ENCODE results near the gene TMCC2.
"Not testable (repeated sequence)": the region's sequence is repeated elsewhere in the genome, so short reads cannot be mapped to it uniquely, and the experiment has no call there.

TMCC2 gene

GRCh38 chr1:205227584-205228013, at the start of gene TMCC2:
Gene TMCC2, plus strand, starts transcription at chr1:205227946. Its CDS starts 619 bp downstream, at chr1:205228565.
- ATAC-seq, result peak; percentile 83
- H3K27me3 Mint-ChIP-seq, result peaks cover 14% of the 10 kb centered on the region
- peaks cover 49% of the 10 kb centered on the region for H3K4me1 Mint-ChIP-seq
- peak within 1 kb of the TSS; percentile 86 to 97 for H3K27ac Mint-ChIP-seq
- peak; percentile 86 to 87 for DNase-seq
- H3K4me3 Mint-ChIP-seq, result peak within 1 kb of the TSS; percentile 86 to 100
- no peaks in the 10 kb centered on the region for H3K9me3 Mint-ChIP-seq

GRCh38 chr1:205179842-205180241, 47.9 kb upstream of the TMCC2 start:
- ATAC-seq (no peak), DNase-seq (no peak)
- Mint-ChIP-seq H3K4me3 (no peak overlapping the region), H3K27ac (peak overlapping the region in 1 of 2 donors; percentile 88), H3K27me3 (no peaks in the 10 kb centered on the region), H3K4me1 (peaks cover 27% of the 10 kb centered on the region), H3K9me3 (no peaks in the 10 kb centered on the region)

- peaks cover 28% of the 10 kb centered on the region for H3K4me1 Mint-ChIP-seq
- not testable (repeated sequence) for H3K9me3 Mint-ChIP-seq, DNase-seq, ATAC-seq, H3K27me3 Mint-ChIP-seq, H3K27ac Mint-ChIP-seq, H3K4me3 Mint-ChIP-seq
Measured at GRCh38 chr1:205180331-205180730, 47.4 kb upstream of the TMCC2 start.

GRCh38 chr1:205182930-205183329, 44.8 kb upstream of the TMCC2 start:
- H3K9me3 Mint-ChIP-seq, result no peaks in the 10 kb centered on the region
- DNase-seq (no peak), ATAC-seq (no peak)
- H3K4me3 Mint-ChIP-seq, result no peak overlapping the region
- peaks cover 52% of the 10 kb centered on the region for H3K4me1 Mint-ChIP-seq
- no peaks in the 10 kb centered on the region for H3K27me3 Mint-ChIP-seq
- peak overlapping the region; percentile 28 to 39 for H3K27ac Mint-ChIP-seq

GRCh38 chr1:205183676-205184335, 43.9 kb upstream of the TMCC2 start:
- H3K4me3 Mint-ChIP-seq, result peak overlapping the region; percentile 67 to 73
- H3K9me3 Mint-ChIP-seq, result no peaks in the 10 kb centered on the region
- peak overlapping the region in 1 of 2 donors; percentile 81 for H3K27ac Mint-ChIP-seq
- peaks cover 57% of the 10 kb centered on the region for H3K4me1 Mint-ChIP-seq
- ATAC-seq (peak; percentile 24), DNase-seq (no peak)
- H3K27me3 Mint-ChIP-seq, result no peaks in the 10 kb centered on the region

- DNase-seq (peak; percentile 24 to 60), ATAC-seq (peak; percentile 96)
- Mint-ChIP-seq H3K27ac (peak overlapping the region in 1 of 2 donors; percentile 44), H3K4me1 (peaks cover 79% of the 10 kb centered on the region), H3K27me3 (no peaks in the 10 kb centered on the region), H3K4me3 (peak overlapping the region; percentile 35 to 51), H3K9me3 (no peaks in the 10 kb centered on the region)
Measured at GRCh38 chr1:205186191-205186590, 41.6 kb upstream of the TMCC2 start.

- Mint-ChIP-seq H3K4me1 (peaks cover 90% of the 10 kb centered on the region), H3K27ac (peak overlapping the region in 1 of 2 donors; percentile 4), H3K9me3 (no peaks in the 10 kb centered on the region), H3K4me3 (no peak overlapping the region), H3K27me3 (no peaks in the 10 kb centered on the region)
- DNase-seq (no peak), ATAC-seq (no peak)
Measured at GRCh38 chr1:205187420-205187819, 40.3 kb upstream of the TMCC2 start.

GRCh38 chr1:205188098-205188497, 39.6 kb upstream of the TMCC2 start:
- Mint-ChIP-seq H3K9me3 (no peaks in the 10 kb centered on the region), H3K27me3 (no peaks in the 10 kb centered on the region), H3K4me3 (no peak overlapping the region), H3K4me1 (peaks cover 92% of the 10 kb centered on the region), H3K27ac (peak overlapping the region in 1 of 2 donors; percentile 47)
- ATAC-seq (no peak), DNase-seq (no peak)

- Mint-ChIP-seq H3K4me3 (no peak overlapping the region), H3K27ac (no peak overlapping the region), H3K27me3 (no peaks in the 10 kb centered on the region), H3K4me1 (peaks cover 92% of the 10 kb centered on the region), H3K9me3 (no peaks in the 10 kb centered on the region)
- ATAC-seq (no peak), DNase-seq (no peak)
Measured at GRCh38 chr1:205188596-205188995, 39.1 kb upstream of the TMCC2 start.

GRCh38 chr1:205189131-205189530, 38.6 kb upstream of the TMCC2 start:
- no peak overlapping the region for H3K4me3 Mint-ChIP-seq
- H3K27me3 Mint-ChIP-seq, result no peaks in the 10 kb centered on the region

GRCh38 chr1:205190845-205191577, 36.7 kb upstream of the TMCC2 start:
- peaks cover 86% of the 10 kb centered on the region for H3K4me1 Mint-ChIP-seq
- no peak overlapping the region for H3K4me3 Mint-ChIP-seq

More at GRCh38 chr1:205189131-205189530, 38.6 kb upstream of the TMCC2 start:
- Mint-ChIP-seq H3K27ac (no peak overlapping the region), H3K4me1 (peaks cover 92% of the 10 kb centered on the region), H3K9me3 (no peaks in the 10 kb centered on the region)
- ATAC-seq (no peak), DNase-seq (no peak)

GRCh38 chr1:205191622-205192021, 36.1 kb upstream of the TMCC2 start:
- ATAC-seq, result no peak

More at GRCh38 chr1:205190845-205191577, 36.7 kb upstream of the TMCC2 start:
- ATAC-seq (no peak), DNase-seq (no peak)
- no peak overlapping the region for H3K27ac Mint-ChIP-seq
- H3K9me3 Mint-ChIP-seq, result no peaks in the 10 kb centered on the region
- H3K27me3 Mint-ChIP-seq, result no peaks in the 10 kb centered on the region

GRCh38 chr1:205192287-205192686, 35.5 kb upstream of the TMCC2 start:
- H3K4me1 Mint-ChIP-seq, result peaks cover 85% of the 10 kb centered on the region
- H3K4me3 Mint-ChIP-seq, result no peak overlapping the region
- no peaks in the 10 kb centered on the region for H3K9me3 Mint-ChIP-seq
- H3K27me3 Mint-ChIP-seq, result no peaks in the 10 kb centered on the region
- ATAC-seq (peak; percentile 55), DNase-seq (no peak)
- H3K27ac Mint-ChIP-seq, result no peak overlapping the region

More at GRCh38 chr1:205191622-205192021, 36.1 kb upstream of the TMCC2 start:
- peaks cover 86% of the 10 kb centered on the region for H3K4me1 Mint-ChIP-seq
- H3K27ac Mint-ChIP-seq, result no peak overlapping the region
- no peaks in the 10 kb centered on the region for H3K9me3 Mint-ChIP-seq
- no peak for DNase-seq
- H3K4me3 Mint-ChIP-seq, result no peak overlapping the region
- H3K27me3 Mint-ChIP-seq, result no peaks in the 10 kb centered on the region

- peak; percentile 31 to 66 for DNase-seq
- Mint-ChIP-seq H3K4me1 (peaks cover 85% of the 10 kb centered on the region), H3K27ac (peak overlapping the region; percentile 92 to 93), H3K4me3 (peak overlapping the region; percentile 62 to 66), H3K27me3 (no peaks in the 10 kb centered on the region), H3K9me3 (no peaks in the 10 kb centered on the region)
- ATAC-seq, result peak; percentile 79
Measured at GRCh38 chr1:205199090-205199930, 28.4 kb upstream of the TMCC2 start.

GRCh38 chr1:205199931-205200299, 27.8 kb upstream of the TMCC2 start:
- Mint-ChIP-seq H3K27me3 (no peaks in the 10 kb centered on the region), H3K4me3 (peak overlapping the region; percentile 62 to 66), H3K27ac (peak overlapping the region; percentile 92 to 93), H3K4me1 (peaks cover 91% of the 10 kb centered on the region), H3K9me3 (no peaks in the 10 kb centered on the region)
- ATAC-seq, result no peak
- peak in 1 of 2 donors; percentile 32 for DNase-seq

Data from stimulated activated naive CD8-positive, alpha-beta T cell treated with anti-CD3 and anti-CD28 coated beads, Interleukin-15, amount 100 ng/mL, for 72 hours (primary cell).